HepG2 (cell line): ENCODE results near the gene LRP10. TPM values are rescaled to one million over a fixed set of nuclear protein-coding genes. Genes with fewer than 3 reads are reported as not detected.
A peak's percentile ranks its signal among the peaks of the same experiment; 100 is the strongest.

ENCODE experiments used
- CEBPG ChIP-seq: IDR thresholded peaks from 2 replicates; pipeline ENCODE4 v1.6.1; 2016
- CENPT ChIP-seq: sonication (generic); formaldehyde crosslinking; IDR thresholded peaks from 2 replicates; pipeline ENCODE4 v1.8.0; 2022; ENCODE audit warnings: low read depth, mild to moderate bottlenecking, moderate library complexity, missing genetic modification reagents
- CHD2 ChIP-seq: IDR thresholded peaks from 2 replicates; pipeline ENCODE4 v1.6.1; 2011; ENCODE audit warnings: low read depth, low read length, improper control_type of control experiment
- ELF3 ChIP-seq: IDR thresholded peaks from 2 replicates; pipeline ENCODE4 v1.6.1; 2016; ENCODE audit warnings: missing genetic modification reagents, missing compliant biosample characterization
- MEIS1 ChIP-seq: sonication (generic); formaldehyde crosslinking; IDR thresholded peaks from 2 replicates; pipeline ENCODE4 v1.9.0; 2021; ENCODE audit warnings: mild to moderate bottlenecking, missing genetic modification reagents, moderate library complexity, borderline replicate concordance
- MLLT10 ChIP-seq: sonication (generic); formaldehyde crosslinking; IDR thresholded peaks from 2 replicates; pipeline ENCODE4 v1.4.0; 2020; ENCODE audit warnings: missing genetic modification reagents
- NFE2L2 ChIP-seq: fragments of 150-350 bp; IDR thresholded peaks from 2 replicates; pipeline ENCODE4 v1.6.1; 2014; ENCODE audit warnings: low read length
- NFIC ChIP-seq: IDR thresholded peaks from 2 replicates; pipeline ENCODE4 v1.6.1; 2012; ENCODE audit warnings: mild to moderate bottlenecking, low read length, inconsistent platforms
- ONECUT2 ChIP-seq: sonication (generic); formaldehyde crosslinking; IDR thresholded peaks from 2 replicates; pipeline ENCODE4 v1.4.0; 2020; ENCODE audit warnings: missing genetic modification reagents
- SUZ12 ChIP-seq: fragments of 150-350 bp; IDR thresholded peaks from 2 replicates; pipeline ENCODE4 v1.6.1; 2014; ENCODE audit warnings: low read depth, low read length
- YEATS2 ChIP-seq: sonication (generic); formaldehyde crosslinking; IDR thresholded peaks from 2 replicates; pipeline ENCODE4 v1.4.0; 2020; ENCODE audit warnings: missing genetic modification reagents, borderline replicate concordance
- ZNF761 ChIP-seq: sonication (generic); formaldehyde crosslinking; conservative IDR thresholded peaks from 2 replicates; pipeline ENCODE4 v1.4.0; 2020; ENCODE audit warnings: mild to moderate bottlenecking, missing genetic modification reagents
- polyA plus RNA-seq, 8 experiments: library from polyadenylated mRNA; depleted of rRNA in 3 of 8; stranded (reverse) in 7 of 8; unstranded in 1 of 8; fragments of >200 nt; fragmentation: Illumina TruSeq in 4 of 8; extraction: Trizol in 4 of 8; gene quantifications; 2 replicates each; pipeline versions ENCODE4 v1.2.1 to v1.2.3, GENCODE V29; 2011 to 2016; ENCODE audit warnings: low read depth in 4 of 8, missing spikeins in 1 of 8, mixed read lengths in 1 of 8; ENCODE audit not compliant: insufficient read depth in 1 of 8
- total RNA-seq, 5 experiments: library from RNA; depleted of rRNA; stranded (reverse); fragments of >200 nt; fragmentation: Illumina TruSeq; extraction: Trizol; gene quantifications; 2 replicates each; pipeline ENCODE4 v1.2.3, GENCODE V29; 2016; ENCODE audit warnings: low read depth in 1 of 5
- TF ChIP-seq, protein P1 (sequence below): sonication (generic); formaldehyde crosslinking; IDR thresholded peaks from 2 replicates; pipeline ENCODE4 v1.8.1; 2022; ENCODE audit warnings: mild to moderate bottlenecking, missing genetic modification reagents
- TF ChIP-seq, protein P2 (sequence below), 2 experiments: fragments of 450-650 bp in 1 of 2; sonication (generic) in 1 of 2; formaldehyde crosslinking in 1 of 2; IDR thresholded peaks; 2 replicates each; pipeline versions ENCODE4 v1.6.1 to v1.8.0; 2016 to 2022; ENCODE audit warnings: antibody characterized with exemption in 1 of 2, mild to moderate bottlenecking in 1 of 2, missing genetic modification reagents in 1 of 2
- TF ChIP-seq, protein P3 (sequence below): sonication (generic); formaldehyde crosslinking; IDR thresholded peaks from 2 replicates; pipeline ENCODE4 v1.5.1; 2020; ENCODE audit warnings: missing genetic modification reagents, mild to moderate bottlenecking, borderline replicate concordance

LRP10 gene
- total and polyA plus RNA-seq, 2 of the 13 experiments (the other 11 are each of a cell fraction or from before 2014, with no cell fraction given) = 16.9 to 45.2 TPM

DNA sequence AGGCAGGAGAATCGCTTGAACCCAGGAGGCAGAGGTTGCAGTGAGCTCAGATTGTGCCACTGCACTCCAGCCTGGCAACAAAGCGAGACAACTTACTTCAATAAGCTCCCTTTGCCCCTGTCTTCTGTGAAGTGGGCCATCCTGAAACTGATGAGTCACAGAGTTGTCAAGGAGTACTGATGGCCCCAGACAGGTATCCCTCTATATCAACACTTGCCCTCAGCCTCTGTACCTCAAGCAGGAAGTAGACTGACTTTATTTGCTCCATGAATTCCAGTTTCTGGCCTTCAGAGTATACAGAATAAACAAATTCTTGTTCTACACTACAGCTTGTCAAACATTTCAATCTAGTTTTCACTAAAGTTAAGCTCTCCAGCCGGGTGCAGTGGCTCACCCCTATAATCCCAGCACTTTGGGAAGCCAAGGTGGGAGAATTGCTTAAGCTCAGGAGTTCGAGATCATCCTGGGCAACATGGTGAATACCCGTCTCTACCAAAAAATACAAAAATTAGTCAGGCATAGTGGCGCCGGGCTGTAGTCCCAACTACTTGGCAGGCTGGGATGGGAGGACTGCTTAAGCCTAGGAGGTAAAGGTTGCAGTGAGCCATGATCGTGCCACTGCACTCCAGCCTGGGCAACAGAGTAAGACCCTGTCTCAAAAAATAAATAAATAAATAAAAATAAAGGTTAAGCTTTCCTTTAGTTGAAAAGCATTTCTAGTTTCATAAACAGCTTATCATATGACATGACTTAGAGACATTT lies 16.4 kb upstream of the LRP10 start (continued):
- TF ChIP-seq CENPT (CRISPR knock-in tag) (no peak), ONECUT2 (CRISPR knock-in tag) (no peak), NFE2L2 (peak; percentile 90), YEATS2 (CRISPR knock-in tag) (no peak), MEIS1 (CRISPR knock-in tag) (no peak), ZNF761 (no peak), ELF3 (CRISPR knock-in tag) (peak; percentile 98), MLLT10 (CRISPR knock-in tag) (no peak), CEBPG (CRISPR knock-in tag) (no peak), CHD2 (no peak), NFIC (no peak), SUZ12 (no peak)
- TF ChIP-seq, protein P1, sequence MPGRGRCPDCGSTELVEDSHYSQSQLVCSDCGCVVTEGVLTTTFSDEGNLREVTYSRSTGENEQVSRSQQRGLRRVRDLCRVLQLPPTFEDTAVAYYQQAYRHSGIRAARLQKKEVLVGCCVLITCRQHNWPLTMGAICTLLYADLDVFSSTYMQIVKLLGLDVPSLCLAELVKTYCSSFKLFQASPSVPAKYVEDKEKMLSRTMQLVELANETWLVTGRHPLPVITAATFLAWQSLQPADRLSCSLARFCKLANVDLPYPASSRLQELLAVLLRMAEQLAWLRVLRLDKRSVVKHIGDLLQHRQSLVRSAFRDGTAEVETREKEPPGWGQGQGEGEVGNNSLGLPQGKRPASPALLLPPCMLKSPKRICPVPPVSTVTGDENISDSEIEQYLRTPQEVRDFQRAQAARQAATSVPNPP (CRISPR knock-in tag) = no peak
- TF ChIP-seq, protein P2, sequence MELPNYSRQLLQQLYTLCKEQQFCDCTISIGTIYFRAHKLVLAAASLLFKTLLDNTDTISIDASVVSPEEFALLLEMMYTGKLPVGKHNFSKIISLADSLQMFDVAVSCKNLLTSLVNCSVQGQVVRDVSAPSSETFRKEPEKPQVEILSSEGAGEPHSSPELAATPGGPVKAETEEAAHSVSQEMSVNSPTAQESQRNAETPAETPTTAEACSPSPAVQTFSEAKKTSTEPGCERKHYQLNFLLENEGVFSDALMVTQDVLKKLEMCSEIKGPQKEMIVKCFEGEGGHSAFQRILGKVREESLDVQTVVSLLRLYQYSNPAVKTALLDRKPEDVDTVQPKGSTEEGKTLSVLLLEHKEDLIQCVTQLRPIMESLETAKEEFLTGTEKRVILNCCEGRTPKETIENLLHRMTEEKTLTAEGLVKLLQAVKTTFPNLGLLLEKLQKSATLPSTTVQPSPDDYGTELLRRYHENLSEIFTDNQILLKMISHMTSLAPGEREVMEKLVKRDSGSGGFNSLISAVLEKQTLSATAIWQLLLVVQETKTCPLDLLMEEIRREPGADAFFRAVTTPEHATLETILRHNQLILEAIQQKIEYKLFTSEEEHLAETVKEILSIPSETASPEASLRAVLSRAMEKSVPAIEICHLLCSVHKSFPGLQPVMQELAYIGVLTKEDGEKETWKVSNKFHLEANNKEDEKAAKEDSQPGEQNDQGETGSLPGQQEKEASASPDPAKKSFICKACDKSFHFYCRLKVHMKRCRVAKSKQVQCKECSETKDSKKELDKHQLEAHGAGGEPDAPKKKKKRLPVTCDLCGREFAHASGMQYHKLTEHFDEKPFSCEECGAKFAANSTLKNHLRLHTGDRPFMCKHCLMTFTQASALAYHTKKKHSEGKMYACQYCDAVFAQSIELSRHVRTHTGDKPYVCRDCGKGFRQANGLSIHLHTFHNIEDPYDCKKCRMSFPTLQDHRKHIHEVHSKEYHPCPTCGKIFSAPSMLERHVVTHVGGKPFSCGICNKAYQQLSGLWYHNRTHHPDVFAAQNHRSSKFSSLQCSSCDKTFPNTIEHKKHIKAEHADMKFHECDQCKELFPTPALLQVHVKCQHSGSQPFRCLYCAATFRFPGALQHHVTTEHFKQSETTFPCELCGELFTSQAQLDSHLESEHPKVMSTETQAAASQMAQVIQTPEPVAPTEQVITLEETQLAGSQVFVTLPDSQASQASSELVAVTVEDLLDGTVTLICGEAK (IDR thresholded peaks at IDR 0.05) = no peak
- TF ChIP-seq, protein P2 (CRISPR knock-in tag; IDR thresholded peaks at IDR 0.05) = no peak; the same call in 1 of the 2 replicates
- TF ChIP-seq, protein P3, sequence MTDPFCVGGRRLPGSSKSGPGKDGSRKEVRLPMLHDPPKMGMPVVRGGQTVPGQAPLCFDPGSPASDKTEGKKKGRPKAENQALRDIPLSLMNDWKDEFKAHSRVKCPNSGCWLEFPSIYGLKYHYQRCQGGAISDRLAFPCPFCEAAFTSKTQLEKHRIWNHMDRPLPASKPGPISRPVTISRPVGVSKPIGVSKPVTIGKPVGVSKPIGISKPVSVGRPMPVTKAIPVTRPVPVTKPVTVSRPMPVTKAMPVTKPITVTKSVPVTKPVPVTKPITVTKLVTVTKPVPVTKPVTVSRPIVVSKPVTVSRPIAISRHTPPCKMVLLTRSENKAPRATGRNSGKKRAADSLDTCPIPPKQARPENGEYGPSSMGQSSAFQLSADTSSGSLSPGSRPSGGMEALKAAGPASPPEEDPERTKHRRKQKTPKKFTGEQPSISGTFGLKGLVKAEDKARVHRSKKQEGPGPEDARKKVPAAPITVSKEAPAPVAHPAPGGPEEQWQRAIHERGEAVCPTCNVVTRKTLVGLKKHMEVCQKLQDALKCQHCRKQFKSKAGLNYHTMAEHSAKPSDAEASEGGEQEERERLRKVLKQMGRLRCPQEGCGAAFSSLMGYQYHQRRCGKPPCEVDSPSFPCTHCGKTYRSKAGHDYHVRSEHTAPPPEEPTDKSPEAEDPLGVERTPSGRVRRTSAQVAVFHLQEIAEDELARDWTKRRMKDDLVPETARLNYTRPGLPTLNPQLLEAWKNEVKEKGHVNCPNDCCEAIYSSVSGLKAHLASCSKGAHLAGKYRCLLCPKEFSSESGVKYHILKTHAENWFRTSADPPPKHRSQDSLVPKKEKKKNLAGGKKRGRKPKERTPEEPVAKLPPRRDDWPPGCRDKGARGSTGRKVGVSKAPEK (CRISPR knock-in tag) = no peak
